ENCODE data around the gene HECTD1. TPM values are rescaled to one million over a fixed set of nuclear protein-coding genes. Genes with fewer than 3 reads are reported as not detected.
"Not testable (repeated sequence)": the region's sequence is repeated elsewhere in the genome, so short reads cannot be mapped to it uniquely, and the experiment has no call there.

Gene HECTD1

DNA sequence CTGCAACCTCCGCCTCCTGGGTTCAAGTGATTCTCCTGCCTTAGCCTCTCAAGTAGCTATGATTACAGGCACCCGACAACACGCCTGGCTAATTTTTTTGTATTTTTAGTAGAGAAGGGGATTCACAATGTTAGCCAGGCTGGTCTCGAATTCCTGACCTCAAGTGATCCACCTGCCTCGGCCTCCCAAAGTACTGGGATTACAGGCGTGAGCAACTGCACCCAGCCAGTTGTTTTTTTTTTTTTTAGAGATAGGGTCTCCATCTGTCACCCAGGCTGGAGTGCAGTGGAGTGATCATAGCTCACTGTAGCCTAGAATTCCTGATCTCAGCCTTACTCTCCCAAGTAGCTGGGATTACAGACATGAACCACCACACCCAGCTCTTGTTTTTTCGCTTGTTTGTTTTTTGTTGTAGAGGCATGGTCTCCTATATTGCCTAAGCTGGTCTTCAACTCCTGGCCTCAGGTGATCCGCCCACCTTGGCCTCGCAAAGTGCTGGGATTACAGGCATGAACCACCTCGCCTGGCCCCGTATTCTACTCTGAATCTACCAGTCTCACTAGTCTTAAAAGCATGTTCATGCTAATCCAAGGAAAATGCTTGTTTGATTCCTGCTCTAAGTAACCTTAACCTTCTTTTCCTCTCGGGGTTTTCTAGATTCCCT is 149.8 kb downstream of the HECTD1 start:
- Histone ChIP-seq H3K36me3 (ENCODE audit: insufficient read depth, low read length) (no peaks in the 10 kb centered on the region), H3K4me3 (ENCODE audit: low read length) (no peak overlapping the region), H3K4me2 (ENCODE audit: low read length) (no peak overlapping the region), H3K27me3 (ENCODE audit: control insufficient read depth, insufficient read depth, low read length) (no peaks in the 10 kb centered on the region), H3K9ac (ENCODE audit: low read depth, low read length) (no peak overlapping the region), H3K9me3 (replicated peaks; ENCODE audit: low read length) (no peaks in the 10 kb centered on the region), H3K4me1 (ENCODE audit: control insufficient read depth, insufficient read depth, low read length) (peaks cover 15% of the 10 kb centered on the region)

DNA sequence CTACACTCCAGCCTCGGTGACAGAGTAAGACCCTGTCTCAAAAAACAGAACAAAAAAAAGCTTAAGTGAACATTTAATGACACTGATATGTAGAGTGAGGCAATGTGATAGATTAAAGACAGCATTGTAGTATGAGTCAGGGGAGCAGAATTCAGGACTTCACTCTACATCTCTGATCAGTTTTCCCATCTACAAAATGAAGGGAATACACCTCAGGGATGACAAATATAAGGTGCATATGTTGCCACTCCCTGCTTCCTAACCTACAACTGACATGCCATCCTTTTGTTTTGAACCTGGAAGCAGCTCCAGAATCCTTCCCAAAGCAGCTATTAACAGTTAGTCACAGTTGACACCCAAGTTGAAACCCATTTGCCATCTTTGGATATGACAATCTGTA is 150.6 kb downstream of the HECTD1 start:
- Histone ChIP-seq H3K9ac (ENCODE audit: low read depth, low read length) (no peak overlapping the region), H3K9me3 (replicated peaks; ENCODE audit: low read length) (no peaks in the 10 kb centered on the region), H3K4me2 (ENCODE audit: low read length) (no peak overlapping the region), H3K27me3 (ENCODE audit: control insufficient read depth, insufficient read depth, low read length) (no peaks in the 10 kb centered on the region), H3K4me1 (ENCODE audit: control insufficient read depth, insufficient read depth, low read length) (peaks cover 15% of the 10 kb centered on the region), H3K4me3 (ENCODE audit: low read length) (no peak overlapping the region), H3K36me3 (ENCODE audit: insufficient read depth, low read length) (no peaks in the 10 kb centered on the region)

DNA sequence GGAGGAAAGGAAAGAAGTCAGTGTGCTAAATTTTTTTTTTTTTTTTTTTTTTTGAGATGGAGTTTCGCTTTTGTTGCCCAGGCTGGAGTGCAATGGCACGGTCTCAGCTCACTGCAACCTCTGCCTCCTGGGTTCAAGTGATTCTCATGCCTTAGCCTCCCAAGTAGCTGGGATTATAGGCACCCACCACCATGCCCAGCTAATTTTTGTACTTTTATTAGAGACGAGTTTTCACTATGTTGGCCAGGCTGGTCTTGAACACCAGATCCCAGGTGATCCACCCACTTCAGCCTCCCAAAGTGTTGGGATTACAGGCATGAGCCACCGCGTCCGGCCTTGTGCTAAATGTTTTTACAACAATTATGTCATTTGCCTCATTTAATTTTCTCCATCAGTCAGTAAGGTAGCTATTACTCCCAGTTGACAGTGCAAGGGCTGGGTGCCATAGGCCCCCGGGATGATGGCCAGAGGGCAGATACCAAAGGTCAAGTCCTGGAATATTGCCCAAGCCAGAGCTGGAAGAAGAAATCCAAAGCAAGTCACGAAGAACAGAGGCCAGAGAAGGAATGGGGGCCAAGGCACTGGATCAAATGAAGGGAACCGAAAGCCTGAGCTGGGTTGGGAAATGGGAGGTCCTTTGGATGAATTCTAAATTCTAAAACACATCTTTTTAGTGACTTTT is 154.5 kb downstream of the HECTD1 start:
- H3K4me1 ChIP-seq (ENCODE audit: control insufficient read depth, insufficient read depth, low read length); H3K4me3 ChIP-seq (ENCODE audit: low read length); H3K9ac ChIP-seq (ENCODE audit: low read depth, low read length); H3K9me3 ChIP-seq (replicated peaks; ENCODE audit: low read length); H3K4me2 ChIP-seq (ENCODE audit: low read length); H3K36me3 ChIP-seq (ENCODE audit: insufficient read depth, low read length); H3K27me3 ChIP-seq (ENCODE audit: control insufficient read depth, insufficient read depth, low read length): not testable (repeated sequence)

DNA sequence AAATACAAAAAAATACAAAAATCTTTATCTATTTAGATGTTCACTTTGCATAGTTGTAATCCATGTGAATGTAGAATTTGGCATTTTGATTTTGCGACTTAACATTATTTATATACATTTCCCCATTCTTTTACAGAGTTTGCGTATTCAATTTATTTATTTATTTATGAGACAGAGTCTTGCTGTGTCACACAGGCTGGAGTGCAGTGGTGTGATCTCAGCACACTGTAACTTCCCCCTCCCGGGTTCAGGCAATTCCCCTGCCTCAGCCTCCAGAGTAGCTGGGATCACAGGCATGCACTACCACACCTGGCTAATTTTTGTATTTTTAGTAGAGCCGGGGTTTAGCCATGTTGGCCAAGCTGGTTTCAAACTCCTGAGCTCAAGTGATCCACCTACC is 156.1 kb downstream of the HECTD1 start:
- Histone ChIP-seq H3K4me3 (ENCODE audit: low read length) (no peak overlapping the region), H3K36me3 (ENCODE audit: insufficient read depth, low read length) (no peaks in the 10 kb centered on the region), H3K9me3 (replicated peaks; ENCODE audit: low read length) (no peaks in the 10 kb centered on the region), H3K4me1 (ENCODE audit: control insufficient read depth, insufficient read depth, low read length) (no peaks in the 10 kb centered on the region), H3K4me2 (ENCODE audit: low read length) (no peak overlapping the region), H3K9ac (ENCODE audit: low read depth, low read length) (no peak overlapping the region), H3K27me3 (ENCODE audit: control insufficient read depth, insufficient read depth, low read length) (no peaks in the 10 kb centered on the region)

DNA sequence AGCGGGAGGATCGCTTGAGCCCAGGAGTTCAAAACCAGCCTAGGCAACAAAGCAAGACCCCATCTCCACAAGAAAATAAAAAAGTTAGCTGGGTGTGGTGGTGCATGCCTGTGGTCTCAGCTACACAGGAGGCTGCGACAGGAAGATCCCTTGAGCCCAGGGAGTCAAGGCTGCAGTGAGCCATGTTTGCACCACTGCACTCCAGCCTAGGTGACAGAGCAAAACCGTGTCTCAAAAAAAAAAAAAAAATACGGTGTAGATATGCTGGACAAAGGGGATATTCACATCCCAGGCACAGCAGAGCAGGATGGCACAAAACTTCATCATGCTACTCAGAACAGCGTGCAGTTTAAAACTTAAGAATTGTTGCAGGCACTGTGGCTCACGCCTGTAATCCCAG is 156.6 kb downstream of the HECTD1 start:
- Histone ChIP-seq H3K9me3 (replicated peaks; ENCODE audit: low read length) (no peaks in the 10 kb centered on the region), H3K4me2 (ENCODE audit: low read length) (no peak overlapping the region), H3K4me1 (ENCODE audit: control insufficient read depth, insufficient read depth, low read length) (no peaks in the 10 kb centered on the region), H3K4me3 (ENCODE audit: low read length) (no peak overlapping the region), H3K36me3 (ENCODE audit: insufficient read depth, low read length) (no peaks in the 10 kb centered on the region), H3K27me3 (ENCODE audit: control insufficient read depth, insufficient read depth, low read length) (no peaks in the 10 kb centered on the region), H3K9ac (ENCODE audit: low read depth, low read length) (no peak overlapping the region)

Small RNA genes within 50 kb of the gene (small RNA-seq; reads per million reads assigned to genes)
- gene RF00019 (not detected), gene RNU6-541P (not detected)

Measured in skeletal muscle satellite cell (primary cell).